ENCODE measurements around the gene PLCL2.

DNA sequence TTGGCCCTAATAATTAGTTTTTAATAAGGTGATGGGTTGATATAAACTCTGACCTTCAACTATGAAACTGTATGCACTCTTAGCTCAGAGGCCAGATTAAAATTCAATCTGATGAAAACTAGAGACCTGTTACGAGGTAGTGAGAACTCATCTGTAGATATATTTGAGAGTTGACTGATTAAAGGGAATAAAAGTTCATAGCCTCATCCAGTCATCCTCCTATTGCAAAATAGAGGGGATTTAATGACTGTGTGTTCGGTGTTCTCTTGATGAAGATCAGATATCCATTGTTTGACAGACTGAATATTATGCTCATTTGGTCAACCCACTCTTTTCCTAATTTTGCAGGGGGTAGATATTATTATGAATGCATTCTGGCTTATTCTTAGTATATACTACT, 23.3 kb upstream of the PLCL2 start:
- TF ChIP-seq POLR2A (IDR thresholded peaks at IDR 0.05): no peak
- TF ChIP-seq, protein P1, sequence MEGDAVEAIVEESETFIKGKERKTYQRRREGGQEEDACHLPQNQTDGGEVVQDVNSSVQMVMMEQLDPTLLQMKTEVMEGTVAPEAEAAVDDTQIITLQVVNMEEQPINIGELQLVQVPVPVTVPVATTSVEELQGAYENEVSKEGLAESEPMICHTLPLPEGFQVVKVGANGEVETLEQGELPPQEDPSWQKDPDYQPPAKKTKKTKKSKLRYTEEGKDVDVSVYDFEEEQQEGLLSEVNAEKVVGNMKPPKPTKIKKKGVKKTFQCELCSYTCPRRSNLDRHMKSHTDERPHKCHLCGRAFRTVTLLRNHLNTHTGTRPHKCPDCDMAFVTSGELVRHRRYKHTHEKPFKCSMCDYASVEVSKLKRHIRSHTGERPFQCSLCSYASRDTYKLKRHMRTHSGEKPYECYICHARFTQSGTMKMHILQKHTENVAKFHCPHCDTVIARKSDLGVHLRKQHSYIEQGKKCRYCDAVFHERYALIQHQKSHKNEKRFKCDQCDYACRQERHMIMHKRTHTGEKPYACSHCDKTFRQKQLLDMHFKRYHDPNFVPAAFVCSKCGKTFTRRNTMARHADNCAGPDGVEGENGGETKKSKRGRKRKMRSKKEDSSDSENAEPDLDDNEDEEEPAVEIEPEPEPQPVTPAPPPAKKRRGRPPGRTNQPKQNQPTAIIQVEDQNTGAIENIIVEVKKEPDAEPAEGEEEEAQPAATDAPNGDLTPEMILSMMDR (IDR thresholded peaks at IDR 0.05): no peak
